Left ventricle myocardium superior (tissue), 1 donor: Measurements from ENCODE around the gene GRID2. TPM values are rescaled to one million over a fixed set of nuclear protein-coding genes. Genes with fewer than 3 reads are reported as not detected.
"Not testable (repeated sequence)": the region's sequence is repeated elsewhere in the genome, so short reads cannot be mapped to it uniquely, and the experiment has no call there.

ENCODE experiments used
- ATAC-seq: fragments of 200-7000 bp; cut with Tn5 transposase; one replicate; pipeline ENCODE4 v1.9.1; 2020; ENCODE audit warnings: mild to moderate bottlenecking, moderate library complexity
- DNase-seq: peaks from one replicate; pipeline ENCODE4 v3.0.0-alpha.2; 2020
- intact Hi-C: fragments of 100-400 bp; cut with micrococcal nuclease; formaldehyde crosslinking; loops from one replicate; pipeline ENCODE4 v1.11.0; 2022
- total RNA-seq: library from RNA; stranded (reverse); fragmentation: NEBNext Ultra II Directional; extraction: Animal tissue kit (Norgen Biotek cat#: 25700); gene quantifications from one replicate; pipeline ENCODE4 v1.2.1, GENCODE V29; 2021
- donor health status: DM: no; HTN: yes; CAD: no; lungs with severe emphysema.

GRID2 gene
- total RNA-seq, 1 donor from 2014 or later: 0.40 TPM

- no peak for DNase-seq
- intact Hi-C loops: no loop called here
Measured at GRCh38 chr4:93646233-93646930, 1342.6 kb downstream of the GRID2 start.

GRCh38 chr4:93648258-93648657, 1344.5 kb downstream of the GRID2 start:
- no peak for DNase-seq
- no peak for ATAC-seq
- intact Hi-C loops: no loop called here

More at GRCh38 chr4:93646233-93646930, 1342.6 kb downstream of the GRID2 start:
- ATAC-seq: no peak

GRCh38 chr4:93649828-93650227, 1346.1 kb downstream of the GRID2 start:
- no peak for ATAC-seq
- DNase-seq: no peak
- intact Hi-C loops: no loop called here

GRCh38 chr4:93654211-93654610, 1350.4 kb downstream of the GRID2 start:
- ATAC-seq: no peak
- intact Hi-C loops: no loop called here
- DNase-seq: no peak

GRCh38 chr4:93657527-93657926, 1353.8 kb downstream of the GRID2 start:
- intact Hi-C loops: no loop called here
- DNase-seq (no peak), ATAC-seq (no peak)

GRCh38 chr4:93658443-93658842, 1354.7 kb downstream of the GRID2 start:
- DNase-seq (no peak), ATAC-seq (no peak)
- intact Hi-C loops: no loop called here

GRCh38 chr4:93659629-93660028, 1355.9 kb downstream of the GRID2 start:
- DNase-seq: no peak
- intact Hi-C loops: no loop called here
- ATAC-seq: no peak

- intact Hi-C loops: no loop called here
- no peak for DNase-seq
- no peak for ATAC-seq
Measured at GRCh38 chr4:93660036-93660435, 1356.3 kb downstream of the GRID2 start.

- DNase-seq (no peak), ATAC-seq (no peak)
- intact Hi-C loops: no loop called here
Measured at GRCh38 chr4:93670434-93670833, 1366.7 kb downstream of the GRID2 start.

GRCh38 chr4:93671093-93671492, 1367.3 kb downstream of the GRID2 start:
- intact Hi-C loops: no loop called here
- ATAC-seq (no peak), DNase-seq (no peak)

GRCh38 chr4:93676937-93677336, 1373.2 kb downstream of the GRID2 start:
- DNase-seq, intact Hi-C loops, ATAC-seq: not testable (repeated sequence)

- no peak for DNase-seq
- no peak for ATAC-seq
- intact Hi-C loops: no loop called here
Measured at GRCh38 chr4:93684571-93684970, 1380.8 kb downstream of the GRID2 start.

- no peak for DNase-seq
- intact Hi-C loops: no loop called here
- ATAC-seq: no peak
Measured at GRCh38 chr4:93687304-93687703, 1383.5 kb downstream of the GRID2 start.

- ATAC-seq: no peak
- intact Hi-C loops: no loop called here
Measured at GRCh38 chr4:93688978-93689377, 1385.2 kb downstream of the GRID2 start.

GRCh38 chr4:93693141-93693540, 1389.4 kb downstream of the GRID2 start:
- DNase-seq: no peak
- ATAC-seq: no peak
- intact Hi-C loops: no loop called here

More at GRCh38 chr4:93688978-93689377, 1385.2 kb downstream of the GRID2 start:
- no peak for DNase-seq

GRCh38 chr4:93698686-93699085, 1394.9 kb downstream of the GRID2 start:
- ATAC-seq (no peak), DNase-seq (no peak)
- intact Hi-C loops: no loop called here

- ATAC-seq (no peak), DNase-seq (no peak)
- intact Hi-C loops: no loop called here
Measured at GRCh38 chr4:93700571-93700970, 1396.8 kb downstream of the GRID2 start.

GRCh38 chr4:93710101-93710846, 1406.5 kb downstream of the GRID2 start:
- DNase-seq: no peak
- no peak for ATAC-seq
- intact Hi-C loops: no loop called here

- ATAC-seq: no peak
- no peak for DNase-seq
- intact Hi-C loops: no loop called here
Measured at GRCh38 chr4:93710847-93711430, 1407.2 kb downstream of the GRID2 start.

GRCh38 chr4:93718233-93718632, 1414.5 kb downstream of the GRID2 start:
- intact Hi-C loops: no loop called here
- no peak for DNase-seq
- ATAC-seq: no peak
